HepG2 (cell line): ENCODE measurements around the gene RSPH4A.
"Not testable (repeated sequence)": the region's sequence is repeated elsewhere in the genome, so short reads cannot be mapped to it uniquely, and the experiment has no call there.

Experiments used
- CAMTA2 ChIP-seq: sonication (generic); formaldehyde crosslinking; IDR thresholded peaks from 2 replicates; pipeline ENCODE4 v1.4.0; 2020; ENCODE audit warnings: mild to moderate bottlenecking, missing genetic modification reagents, borderline replicate concordance
- EP300 ChIP-seq, 3 experiments: sonication (generic) in 1 of 3; formaldehyde crosslinking in 1 of 3; IDR thresholded peaks; 2 replicates each; pipeline versions ENCODE4 v1.5.1 to v1.6.1; 2011 to 2020; ENCODE audit warnings: low read depth in 2 of 3, low read length in 2 of 3, borderline replicate concordance in 1 of 3, improper control_type of control experiment in 1 of 3, mild to moderate bottlenecking in 1 of 3, missing genetic modification reagents in 1 of 3, moderate library complexity in 1 of 3
- HCFC1 ChIP-seq: fragments of 150-350 bp; IDR thresholded peaks from 2 replicates; pipeline ENCODE4 v1.6.1; 2014; ENCODE audit warnings: low read depth, low read length
- TAF1 ChIP-seq: sonication (generic); formaldehyde crosslinking; IDR thresholded peaks from 2 replicates; pipeline ENCODE4 v1.4.0; 2020; ENCODE audit warnings: missing genetic modification reagents
- TP53 ChIP-seq: sonication (generic); formaldehyde crosslinking; conservative IDR thresholded peaks from 2 replicates; pipeline ENCODE4 v1.4.0; 2020; ENCODE audit warnings: missing genetic modification reagents
- ZNF335 ChIP-seq: sonication (generic); formaldehyde crosslinking; IDR thresholded peaks from 2 replicates; pipeline ENCODE4 v1.4.0; 2020; ENCODE audit warnings: missing genetic modification reagents
- TF ChIP-seq, protein P1 (sequence below): sonication (generic); formaldehyde crosslinking; IDR thresholded peaks from 2 replicates; pipeline ENCODE4 v1.5.0; 2020; ENCODE audit warnings: missing genetic modification reagents

DNA sequence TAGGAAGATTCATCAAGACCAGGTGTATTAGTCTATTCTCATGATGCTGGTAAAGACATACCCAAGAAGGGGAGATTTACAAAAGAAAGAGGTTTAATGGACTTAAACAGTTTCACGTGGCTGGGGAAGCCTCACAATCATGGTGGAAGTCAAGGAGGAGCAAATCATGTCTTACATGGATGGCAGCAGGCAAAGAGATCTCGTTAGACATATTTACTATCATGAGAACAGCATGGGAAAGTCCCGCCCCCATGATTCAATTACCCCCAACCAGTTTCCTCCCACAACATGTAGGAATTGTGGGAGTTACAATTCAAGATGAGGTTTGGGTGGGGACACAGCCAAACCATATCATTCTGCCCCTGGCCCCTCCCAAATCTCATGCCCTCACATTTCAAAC is 12.4 kb upstream of the RSPH4A start:
- TF ChIP-seq, protein P1, sequence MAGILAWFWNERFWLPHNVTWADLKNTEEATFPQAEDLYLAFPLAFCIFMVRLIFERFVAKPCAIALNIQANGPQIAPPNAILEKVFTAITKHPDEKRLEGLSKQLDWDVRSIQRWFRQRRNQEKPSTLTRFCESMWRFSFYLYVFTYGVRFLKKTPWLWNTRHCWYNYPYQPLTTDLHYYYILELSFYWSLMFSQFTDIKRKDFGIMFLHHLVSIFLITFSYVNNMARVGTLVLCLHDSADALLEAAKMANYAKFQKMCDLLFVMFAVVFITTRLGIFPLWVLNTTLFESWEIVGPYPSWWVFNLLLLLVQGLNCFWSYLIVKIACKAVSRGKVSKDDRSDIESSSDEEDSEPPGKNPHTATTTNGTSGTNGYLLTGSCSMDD, result not testable (repeated sequence)
- not testable (repeated sequence) for TF ChIP-seq HCFC1; TP53 (CRISPR knock-in tag); ZNF335 (CRISPR knock-in tag); CAMTA2 (CRISPR knock-in tag); TAF1 (CRISPR knock-in tag); EP300 (IDR thresholded peaks at IDR 0.05; ENCODE audit: low read depth in 2 of 2, low read length in 2 of 2); EP300 (CRISPR knock-in tag; IDR thresholded peaks at IDR 0.05; ENCODE audit: borderline replicate concordance)
